SW480 (cell line): ENCODE measurements around the gene SLMAP.

Experiments used
- DNase-seq: peaks from one replicate; pipeline ENCODE4 v3.0.0-alpha.2; 2016; ENCODE audit warnings: low spot score

The SLMAP gene, protein sequence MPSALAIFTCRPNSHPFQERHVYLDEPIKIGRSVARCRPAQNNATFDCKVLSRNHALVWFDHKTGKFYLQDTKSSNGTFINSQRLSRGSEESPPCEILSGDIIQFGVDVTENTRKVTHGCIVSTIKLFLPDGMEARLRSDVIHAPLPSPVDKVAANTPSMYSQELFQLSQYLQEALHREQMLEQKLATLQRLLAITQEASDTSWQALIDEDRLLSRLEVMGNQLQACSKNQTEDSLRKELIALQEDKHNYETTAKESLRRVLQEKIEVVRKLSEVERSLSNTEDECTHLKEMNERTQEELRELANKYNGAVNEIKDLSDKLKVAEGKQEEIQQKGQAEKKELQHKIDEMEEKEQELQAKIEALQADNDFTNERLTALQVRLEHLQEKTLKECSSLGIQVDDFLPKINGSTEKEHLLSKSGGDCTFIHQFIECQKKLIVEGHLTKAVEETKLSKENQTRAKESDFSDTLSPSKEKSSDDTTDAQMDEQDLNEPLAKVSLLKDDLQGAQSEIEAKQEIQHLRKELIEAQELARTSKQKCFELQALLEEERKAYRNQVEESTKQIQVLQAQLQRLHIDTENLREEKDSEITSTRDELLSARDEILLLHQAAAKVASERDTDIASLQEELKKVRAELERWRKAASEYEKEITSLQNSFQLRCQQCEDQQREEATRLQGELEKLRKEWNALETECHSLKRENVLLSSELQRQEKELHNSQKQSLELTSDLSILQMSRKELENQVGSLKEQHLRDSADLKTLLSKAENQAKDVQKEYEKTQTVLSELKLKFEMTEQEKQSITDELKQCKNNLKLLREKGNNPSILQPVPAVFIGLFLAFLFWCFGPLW

DNA sequence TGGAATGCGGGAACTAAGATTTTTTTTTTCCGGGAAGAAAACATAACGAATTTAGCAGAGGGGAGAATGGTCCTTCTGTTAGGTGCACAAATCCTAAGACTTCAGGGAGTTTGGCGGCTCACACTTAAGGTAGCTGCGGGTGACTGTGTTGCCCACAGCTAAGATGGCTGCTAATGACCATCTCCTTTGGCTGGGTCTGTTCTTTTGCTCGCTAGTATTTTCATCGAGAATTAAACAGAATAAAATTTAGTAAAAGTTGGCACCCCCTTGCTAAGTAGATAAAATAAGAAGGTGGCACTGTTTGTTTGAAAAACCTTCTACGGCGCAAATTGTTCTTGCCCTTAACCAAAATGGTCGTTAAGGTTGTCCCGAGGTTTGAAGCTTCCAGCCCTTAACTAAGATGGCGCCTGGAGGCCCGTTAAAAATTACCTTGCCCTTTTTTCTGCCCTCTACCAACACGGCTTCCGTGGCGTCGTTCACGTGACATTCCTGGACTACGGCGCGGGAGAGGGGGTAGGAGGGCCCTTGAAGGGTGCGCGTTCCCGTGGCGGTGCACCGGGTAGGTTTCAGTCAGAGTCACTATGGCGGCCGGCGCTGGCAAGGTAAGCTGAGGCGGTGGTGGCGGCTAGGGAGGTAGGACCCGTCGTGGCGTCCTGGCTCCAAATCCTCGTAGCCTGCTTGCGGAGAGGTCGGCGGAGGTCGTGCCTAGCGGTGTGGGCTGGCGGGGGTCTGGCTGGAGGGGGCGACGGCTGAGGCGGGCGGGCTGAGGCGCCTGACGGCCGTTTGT, at the start of gene SLMAP:
TSS of gene SLMAP (plus strand) at position 569 of the 787 bp plus-strand sequence. CDS start 1,343 bp downstream, outside the sequence.
- peak; percentile 98 for DNase-seq

DNA sequence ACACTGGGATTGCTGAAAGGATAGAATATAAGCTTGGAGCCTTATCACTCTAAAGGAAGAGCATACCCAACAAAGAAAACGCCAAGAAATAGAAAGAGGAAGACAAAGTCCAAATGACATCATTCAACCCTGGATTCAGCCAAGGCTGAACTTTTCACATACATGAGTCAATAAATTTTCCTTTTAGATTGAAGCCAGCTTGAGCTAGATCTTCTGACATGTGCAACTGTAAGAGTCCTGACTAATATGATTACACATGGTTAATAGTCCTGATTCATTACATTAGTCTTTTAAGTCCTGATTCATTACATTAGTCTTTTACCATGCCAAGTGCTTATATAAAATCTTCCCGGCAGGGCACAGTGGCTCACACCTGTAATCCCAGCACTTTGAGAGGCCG, 49.6 kb upstream of the SLMAP start:
- no peak for DNase-seq

DNA sequence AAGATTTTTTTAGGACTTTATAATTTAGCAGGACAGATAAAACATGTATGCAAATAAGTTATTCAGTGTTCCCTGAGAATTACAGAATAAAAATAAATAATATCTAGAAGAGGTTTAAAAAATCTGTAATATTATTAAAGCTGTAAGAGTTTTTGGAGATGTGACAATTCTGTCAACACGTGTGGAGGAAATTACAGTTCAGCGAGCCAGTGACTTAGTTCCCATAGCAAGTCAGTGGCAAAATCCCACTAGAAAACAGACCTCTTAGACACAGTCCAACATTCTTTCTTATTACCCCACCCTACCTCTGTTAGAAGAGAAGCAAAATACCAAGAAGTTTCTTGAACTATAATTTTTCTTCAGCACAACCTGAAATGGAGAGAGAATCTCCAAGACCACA, 47.1 kb upstream of the SLMAP start:
- no peak for DNase-seq

GRCh38 chr3:57709559-57709958, 46.5 kb upstream of the SLMAP start:
- DNase-seq = no peak

DNA sequence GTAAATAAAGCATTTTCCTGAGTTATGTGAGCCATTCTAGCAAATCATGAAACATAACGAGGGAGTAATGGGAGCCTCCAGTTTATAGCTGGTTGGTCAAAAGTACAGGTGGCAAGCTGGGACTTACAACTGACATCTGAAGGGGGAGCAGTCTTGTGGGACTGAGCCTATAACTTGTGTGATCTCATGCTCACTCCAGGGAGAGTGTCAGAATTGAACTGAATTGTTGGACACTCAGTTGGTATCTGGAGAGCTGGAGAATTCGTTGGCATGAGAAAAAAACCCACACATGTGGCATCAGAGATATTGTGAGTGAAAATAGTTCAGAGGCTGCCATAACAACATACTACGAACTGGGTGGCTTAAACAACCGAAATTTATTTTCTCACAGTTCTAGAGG, 40.4 kb upstream of the SLMAP start:
- no peak for DNase-seq

- DNase-seq = no peak
These were observed 38.8 kb upstream of the SLMAP start for GRCh38 chr3:57717205-57717868.

GRCh38 chr3:57718118-57718517, 38.0 kb upstream of the SLMAP start:
- DNase-seq = peak; percentile 30

GRCh38 chr3:57726397-57726796, 29.7 kb upstream of the SLMAP start:
- DNase-seq = no peak

- no peak for DNase-seq
These were observed 29.0 kb upstream of the SLMAP start for GRCh38 chr3:57727106-57727505.

DNA sequence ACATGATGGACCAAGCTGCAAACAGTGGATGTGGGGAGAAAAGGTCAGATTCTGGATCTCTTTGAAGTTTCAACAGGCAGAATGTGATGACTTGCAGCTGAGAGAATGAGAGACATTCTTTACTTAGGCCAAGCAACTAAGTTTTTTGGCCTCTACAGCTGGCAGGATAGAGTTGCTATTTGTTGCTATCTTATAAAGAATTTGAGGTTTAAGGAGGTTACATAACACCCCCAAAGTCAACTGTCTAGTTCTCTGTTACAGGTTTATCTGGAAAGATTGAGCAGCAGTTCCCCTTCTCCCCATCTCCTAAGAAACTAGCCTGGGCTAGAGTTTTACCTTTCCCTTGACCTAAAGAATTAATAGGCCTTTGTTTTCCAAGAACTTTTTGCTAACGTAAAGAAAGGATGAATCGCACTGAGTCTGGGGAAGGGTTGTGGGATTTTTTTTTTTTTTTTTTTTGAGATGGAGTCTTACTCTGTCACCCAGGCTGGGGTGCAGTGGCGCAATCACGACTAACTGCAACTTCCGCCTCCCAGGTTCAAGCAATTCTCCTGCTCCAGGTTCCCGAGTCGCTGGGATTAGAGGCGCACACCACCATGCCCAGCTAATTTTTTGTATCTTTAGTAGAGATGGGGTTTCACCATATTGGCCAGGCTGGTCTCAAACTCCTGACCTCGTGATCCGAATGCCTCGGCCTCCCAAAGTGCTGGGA, 26.6 kb upstream of the SLMAP start:
- no peak for DNase-seq

- no peak for DNase-seq
These were observed 25.4 kb upstream of the SLMAP start for GRCh38 chr3:57730682-57731081.

DNA sequence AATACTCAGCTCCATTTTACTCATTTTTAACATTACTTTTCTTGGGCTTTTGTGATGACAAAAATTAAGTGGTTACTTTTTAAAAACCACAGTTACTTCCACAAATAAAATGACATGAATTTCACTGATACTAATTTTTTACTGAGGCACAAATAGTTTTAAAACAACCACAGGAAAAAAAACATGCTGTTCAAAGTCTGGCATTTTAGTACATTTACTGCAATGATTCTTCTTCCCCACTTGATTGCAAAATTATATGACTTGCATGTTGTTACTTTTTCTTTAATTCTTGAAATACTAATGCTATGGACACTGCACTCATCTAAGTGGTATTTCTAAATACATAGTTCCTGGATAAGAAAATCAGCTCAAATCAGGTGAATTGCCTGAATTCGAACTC, 24.8 kb upstream of the SLMAP start:
- no peak for DNase-seq

- peak; percentile 29 for DNase-seq
These were observed 22.3 kb upstream of the SLMAP start for GRCh38 chr3:57733790-57734189.

- DNase-seq = no peak
These were observed 20.7 kb upstream of the SLMAP start for GRCh38 chr3:57735405-57735804.

DNA sequence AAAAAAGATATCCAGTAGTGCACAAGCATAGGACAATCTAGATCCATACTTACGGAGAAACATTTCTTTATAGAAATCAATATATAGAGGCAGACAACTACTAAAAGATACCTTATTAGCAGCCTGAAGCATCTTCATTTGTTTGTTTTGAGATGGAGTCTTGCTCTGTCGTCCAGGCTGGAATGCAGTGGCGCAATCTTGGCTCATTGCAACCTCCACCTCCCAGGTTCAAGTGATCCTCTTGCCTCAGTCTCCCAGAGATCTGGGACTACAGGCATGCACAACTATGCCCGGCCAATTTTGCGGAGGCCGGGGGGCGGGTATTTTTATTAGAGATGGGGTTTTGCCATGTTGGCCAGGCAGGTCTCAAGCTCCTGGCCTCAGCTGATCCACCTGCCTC, 18.3 kb upstream of the SLMAP start:
- DNase-seq = no peak

GRCh38 chr3:57738391-57738790, 17.7 kb upstream of the SLMAP start:
- DNase-seq = no peak

GRCh38 chr3:57740027-57740426, 16.1 kb upstream of the SLMAP start:
- no peak for DNase-seq

DNA sequence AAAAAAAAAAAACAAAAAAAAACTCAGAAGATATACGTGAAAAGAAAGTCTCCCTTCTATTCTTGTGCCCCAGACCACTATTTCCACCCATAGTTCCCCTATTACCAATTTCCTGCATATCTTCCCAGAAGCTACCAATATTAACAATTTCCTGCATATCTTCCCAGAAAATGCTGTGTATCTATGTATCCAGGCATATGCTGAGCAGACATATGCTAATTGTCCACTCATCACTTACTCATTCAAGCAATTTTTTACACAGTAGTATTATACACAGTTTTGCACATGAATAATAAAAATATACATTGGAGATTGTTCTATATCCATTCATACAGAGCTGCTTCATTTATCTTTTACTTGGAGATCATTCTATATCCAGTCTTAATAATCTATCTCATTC, 12.6 kb upstream of the SLMAP start:
- DNase-seq = no peak

- no peak for DNase-seq
These were observed 11.0 kb upstream of the SLMAP start for GRCh38 chr3:57745101-57745500.

DNA sequence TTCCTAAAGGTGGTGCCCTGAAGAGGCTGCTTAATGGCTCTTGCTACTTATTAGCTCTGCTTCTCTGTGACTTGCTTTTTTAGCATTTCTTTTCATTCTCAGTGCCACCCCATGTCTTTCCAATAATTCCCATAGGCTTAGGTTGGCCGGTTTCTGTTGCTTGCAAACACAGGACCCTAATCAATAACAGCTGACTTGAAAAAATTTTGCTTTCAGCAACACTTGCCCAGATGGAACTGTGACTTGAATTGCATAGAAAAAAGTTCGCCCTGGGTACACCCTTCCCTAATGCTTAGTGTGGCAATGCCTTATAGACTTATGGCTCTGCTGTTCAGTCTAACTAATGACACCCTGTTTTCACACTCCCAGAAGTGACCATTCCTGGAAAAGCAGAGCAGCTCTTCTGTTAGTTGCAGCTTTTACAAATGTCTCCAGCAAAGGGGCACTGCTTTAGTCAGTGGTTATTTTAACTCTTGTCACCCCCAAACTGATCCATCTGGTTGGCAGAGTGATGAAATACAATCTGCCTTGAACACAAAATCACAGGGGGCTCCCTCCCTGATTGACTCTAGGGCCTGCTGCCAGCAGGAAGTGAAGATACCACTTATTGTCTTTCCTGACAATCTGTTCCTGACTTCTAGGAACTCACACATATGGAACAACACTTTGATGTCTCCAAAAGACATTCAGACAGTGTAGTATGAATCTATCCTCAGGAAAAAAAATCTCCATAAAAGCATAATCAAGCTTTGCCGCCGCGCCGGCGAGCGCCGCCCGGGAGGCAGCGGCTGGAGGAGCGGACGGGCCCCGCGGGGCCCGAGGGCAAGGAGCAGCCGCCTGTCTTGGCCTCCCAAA, 9.7 kb upstream of the SLMAP start:
- DNase-seq = no peak
